Activated naive CD4-positive, alpha-beta T cell treated with anti-CD3 and anti-CD28 coated beads, Interleukin-2, amount 50 U/mL, for 24 hours (primary cell): Measurements from ENCODE around the gene SLC25A44.
"Not testable (repeated sequence)": the region's sequence is repeated elsewhere in the genome, so short reads cannot be mapped to it uniquely, and the experiment has no call there.

ENCODE experiments used
- H3K27ac Mint-ChIP-seq: one replicate; pipeline ENCODE4 v1.8.0; 2021; ENCODE audit warnings: mild to moderate bottlenecking, mixed read lengths
- H3K27me3 Mint-ChIP-seq: one replicate; pipeline ENCODE4 v1.8.0; 2021; ENCODE audit warnings: mixed read lengths
- H3K36me3 Mint-ChIP-seq: one replicate; pipeline ENCODE4 v1.8.0; 2021; ENCODE audit warnings: mixed read lengths
- H3K4me1 Mint-ChIP-seq: one replicate; pipeline ENCODE4 v1.8.0; 2021; ENCODE audit warnings: mixed read lengths
- H3K4me3 Mint-ChIP-seq: one replicate; pipeline ENCODE4 v1.8.0; 2021; ENCODE audit warnings: mild to moderate bottlenecking, mixed read lengths
- H3K9me3 Mint-ChIP-seq: one replicate; pipeline ENCODE4 v1.8.0; 2021; ENCODE audit warnings: mixed read lengths

SLC25A44 gene

GRCh38 chr1:156213644-156213966 is 19.7 kb downstream of the SLC25A44 start:
- peaks cover 21% of the 10 kb centered on the region for H3K36me3 Mint-ChIP-seq
- H3K27ac Mint-ChIP-seq, result peak overlapping the region; percentile 98
- H3K4me1 Mint-ChIP-seq, result peaks cover 42% of the 10 kb centered on the region
- H3K4me3 Mint-ChIP-seq, result peak overlapping the region; percentile 97
- no peaks in the 10 kb centered on the region for H3K27me3 Mint-ChIP-seq
- no peaks in the 10 kb centered on the region for H3K9me3 Mint-ChIP-seq

GRCh38 chr1:156214024-156214748 is 20.3 kb downstream of the SLC25A44 start:
- Mint-ChIP-seq H3K27me3 (no peaks in the 10 kb centered on the region), H3K9me3 (no peaks in the 10 kb centered on the region), H3K36me3 (peaks cover 19% of the 10 kb centered on the region), H3K4me1 (peaks cover 44% of the 10 kb centered on the region), H3K27ac (peak overlapping the region; percentile 98), H3K4me3 (peak overlapping the region; percentile 88)

GRCh38 chr1:156216361-156217086 is 22.6 kb downstream of the SLC25A44 start:
- H3K27ac Mint-ChIP-seq, result peak overlapping the region; percentile 100
- H3K36me3 Mint-ChIP-seq, result peaks cover 28% of the 10 kb centered on the region
- peak overlapping the region; percentile 81 for H3K4me3 Mint-ChIP-seq

GRCh38 chr1:156217871-156218270 is 24.0 kb downstream of the SLC25A44 start:
- Mint-ChIP-seq H3K4me1 (peaks cover 64% of the 10 kb centered on the region), H3K36me3 (peaks cover 31% of the 10 kb centered on the region)

More at GRCh38 chr1:156216361-156217086, 22.6 kb downstream of the SLC25A44 start:
- H3K4me1 Mint-ChIP-seq, result peaks cover 62% of the 10 kb centered on the region
- H3K27me3 Mint-ChIP-seq, H3K9me3 Mint-ChIP-seq: not testable (repeated sequence)

GRCh38 chr1:156220226-156220625 is 26.3 kb downstream of the SLC25A44 start:
- Mint-ChIP-seq H3K27ac (peak overlapping the region; percentile 95), H3K36me3 (peaks cover 26% of the 10 kb centered on the region)

More at GRCh38 chr1:156217871-156218270, 24.0 kb downstream of the SLC25A44 start:
- Mint-ChIP-seq H3K27me3 (no peaks in the 10 kb centered on the region), H3K27ac (peak overlapping the region; percentile 100), H3K4me3 (peak overlapping the region; percentile 81), H3K9me3 (no peaks in the 10 kb centered on the region)

GRCh38 chr1:156221986-156222692 is 28.2 kb downstream of the SLC25A44 start:
- H3K4me1 Mint-ChIP-seq, result peaks cover 74% of the 10 kb centered on the region
- peak overlapping the region; percentile 49 for H3K4me3 Mint-ChIP-seq
- peak overlapping the region; percentile 98 for H3K27ac Mint-ChIP-seq

More at GRCh38 chr1:156220226-156220625, 26.3 kb downstream of the SLC25A44 start:
- no peaks in the 10 kb centered on the region for H3K9me3 Mint-ChIP-seq
- H3K4me3 Mint-ChIP-seq, result peak overlapping the region; percentile 11
- no peaks in the 10 kb centered on the region for H3K27me3 Mint-ChIP-seq
- H3K4me1 Mint-ChIP-seq, result peaks cover 69% of the 10 kb centered on the region

GRCh38 chr1:156225677-156226014 is 31.7 kb downstream of the SLC25A44 start:
- Mint-ChIP-seq H3K4me3 (peak overlapping the region; percentile 32), H3K36me3 (peaks cover 26% of the 10 kb centered on the region)

More at GRCh38 chr1:156221986-156222692, 28.2 kb downstream of the SLC25A44 start:
- H3K9me3 Mint-ChIP-seq, result no peaks in the 10 kb centered on the region
- no peaks in the 10 kb centered on the region for H3K27me3 Mint-ChIP-seq
- H3K36me3 Mint-ChIP-seq, result peaks cover 31% of the 10 kb centered on the region

GRCh38 chr1:156226116-156226538 is 32.2 kb downstream of the SLC25A44 start:
- H3K27me3 Mint-ChIP-seq, result no peaks in the 10 kb centered on the region
- peak overlapping the region; percentile 87 for H3K27ac Mint-ChIP-seq
- H3K4me1 Mint-ChIP-seq, result peaks cover 45% of the 10 kb centered on the region
- H3K9me3 Mint-ChIP-seq, result no peaks in the 10 kb centered on the region
- peaks cover 23% of the 10 kb centered on the region for H3K36me3 Mint-ChIP-seq
- no peak overlapping the region for H3K4me3 Mint-ChIP-seq

More at GRCh38 chr1:156225677-156226014, 31.7 kb downstream of the SLC25A44 start:
- Mint-ChIP-seq H3K9me3 (no peaks in the 10 kb centered on the region), H3K4me1 (peaks cover 48% of the 10 kb centered on the region), H3K27ac (peak overlapping the region; percentile 87), H3K27me3 (no peaks in the 10 kb centered on the region)

GRCh38 chr1:156226782-156227181 is 32.9 kb downstream of the SLC25A44 start:
- Mint-ChIP-seq H3K4me1 (peaks cover 38% of the 10 kb centered on the region), H3K9me3 (no peaks in the 10 kb centered on the region), H3K27ac (no peak overlapping the region), H3K36me3 (peaks cover 17% of the 10 kb centered on the region), H3K27me3 (no peaks in the 10 kb centered on the region), H3K4me3 (no peak overlapping the region)

GRCh38 chr1:156228501-156228900 is 34.6 kb downstream of the SLC25A44 start:
- H3K9me3 Mint-ChIP-seq, result no peaks in the 10 kb centered on the region
- no peaks in the 10 kb centered on the region for H3K27me3 Mint-ChIP-seq
- peaks cover 13% of the 10 kb centered on the region for H3K36me3 Mint-ChIP-seq
- no peak overlapping the region for H3K4me3 Mint-ChIP-seq
- no peak overlapping the region for H3K27ac Mint-ChIP-seq
- H3K4me1 Mint-ChIP-seq, result peaks cover 21% of the 10 kb centered on the region

- H3K36me3 Mint-ChIP-seq, result peaks cover 13% of the 10 kb centered on the region
- H3K4me1 Mint-ChIP-seq, result peaks cover 11% of the 10 kb centered on the region
- no peaks in the 10 kb centered on the region for H3K27me3 Mint-ChIP-seq
- no peak overlapping the region for H3K4me3 Mint-ChIP-seq
- peak overlapping the region; percentile 55 for H3K27ac Mint-ChIP-seq
- no peaks in the 10 kb centered on the region for H3K9me3 Mint-ChIP-seq
These were observed 36.0 kb downstream of the SLC25A44 start for GRCh38 chr1:156229809-156230472.

- Mint-ChIP-seq H3K27ac (peak overlapping the region; percentile 55), H3K36me3 (peaks cover 11% of the 10 kb centered on the region), H3K4me3 (no peak overlapping the region), H3K27me3 (no peaks in the 10 kb centered on the region), H3K4me1 (peaks cover 8% of the 10 kb centered on the region), H3K9me3 (no peaks in the 10 kb centered on the region)
These were observed 36.6 kb downstream of the SLC25A44 start for GRCh38 chr1:156230473-156230837.

- Mint-ChIP-seq H3K4me3 (no peak overlapping the region), H3K27me3 (no peaks in the 10 kb centered on the region), H3K27ac (peak overlapping the region; percentile 12), H3K9me3 (no peaks in the 10 kb centered on the region), H3K36me3 (peaks cover 14% of the 10 kb centered on the region), H3K4me1 (no peaks in the 10 kb centered on the region)
These were observed 38.4 kb downstream of the SLC25A44 start for GRCh38 chr1:156232201-156232894.

- no peaks in the 10 kb centered on the region for H3K27me3 Mint-ChIP-seq
- no peak overlapping the region for H3K4me3 Mint-ChIP-seq
- H3K36me3 Mint-ChIP-seq, result peaks cover 12% of the 10 kb centered on the region
- no peak overlapping the region for H3K27ac Mint-ChIP-seq
- H3K4me1 Mint-ChIP-seq, result no peaks in the 10 kb centered on the region
- H3K9me3 Mint-ChIP-seq, result no peaks in the 10 kb centered on the region
These were observed 39.7 kb downstream of the SLC25A44 start for GRCh38 chr1:156233426-156234127.
